GM10248 (cell line): ENCODE measurements around the gene DENND1B.

Experiments
- CTCF ChIA-PET: fragments of 300-600 bp; sonication (Branson Sonifier 250); formaldehyde crosslinking; extraction: SDS; loops from one replicate; lab custom pipeline; 2021; ENCODE audit warnings: antibody characterized with exemption; lab: Yijun Ruan, JAX
- POLR2A ChIA-PET: fragments of 350-650 bp; sonication (Branson Sonifier 250); formaldehyde crosslinking; extraction: SDS; loops from one replicate; lab custom pipeline; 2020; ENCODE audit warnings: antibody characterized with exemption; lab: Yijun Ruan, JAX
- DNase-seq: peaks from one replicate; pipeline ENCODE4 v3.0.0; 2012; ENCODE audit errors: extremely low spot score
- CTCF ChIP-seq: IDR thresholded peaks from 2 replicates; pipeline ENCODE4 v1.5.1; 2012; ENCODE audit warnings: mild to moderate bottlenecking, low read depth; ENCODE audit errors: extremely low read depth, missing control alignments, control extremely low read depth

The DENND1B gene

GRCh38 chr1:197567442-197567841 is 207.8 kb downstream of the DENND1B start:
- POLR2A ChIA-PET, result no interaction called here
- CTCF ChIA-PET, result interaction anchor here (1.0 kb wide), 1 partner anchor 10 kb away, joined by 5 read pairs; no protein-coding TSS in a partner anchor
- DNase-seq, result no peak
- no peak for TF ChIP-seq CTCF

DNA sequence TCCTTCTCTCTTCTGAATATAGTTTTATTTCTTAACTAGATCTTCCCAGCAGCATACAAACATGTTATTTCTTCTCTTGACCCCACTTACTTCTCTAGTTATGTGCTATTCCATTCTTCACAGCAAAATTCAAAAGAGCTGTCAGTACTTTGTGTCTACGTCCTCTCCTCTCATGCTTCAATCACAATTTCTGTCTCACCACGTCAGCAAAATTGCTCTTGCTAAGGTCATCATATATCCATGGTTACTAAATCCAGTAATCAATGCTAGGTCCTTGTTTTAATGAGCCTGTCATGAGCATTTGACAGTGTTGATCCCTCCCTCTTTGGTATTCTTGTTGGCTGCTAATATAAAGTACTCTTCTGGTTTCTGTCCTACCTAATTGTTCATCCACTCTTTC is 214.2 kb downstream of the DENND1B start:
- no peak for TF ChIP-seq CTCF
- POLR2A ChIA-PET, result no interaction called here
- no peak for DNase-seq
- CTCF ChIA-PET, result no interaction called here

- DNase-seq, result no peak
- ChIA-PET POLR2A (no interaction called here), CTCF (no interaction called here)
- no peak for TF ChIP-seq CTCF
These were observed 215.6 kb downstream of the DENND1B start for GRCh38 chr1:197559655-197560054.

DNA sequence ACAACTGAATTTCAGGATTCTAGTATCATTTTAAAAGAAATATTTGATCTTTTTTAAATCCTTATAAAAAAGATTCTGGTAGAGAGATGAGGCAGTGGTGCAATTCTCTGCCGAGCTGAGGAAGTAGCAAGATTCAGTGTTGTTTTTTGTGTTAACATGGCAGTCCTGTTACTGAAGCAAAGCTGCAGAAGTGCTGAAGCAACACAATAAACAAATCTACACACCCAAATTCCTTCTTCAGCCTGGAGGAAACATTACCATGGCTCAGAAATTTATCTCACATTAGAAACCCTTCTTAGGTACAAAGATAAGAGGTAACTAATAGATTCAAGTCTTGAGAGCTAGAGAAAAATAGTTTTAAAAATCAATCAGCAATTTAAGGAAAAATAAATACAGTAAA is 216.0 kb downstream of the DENND1B start:
- ChIA-PET POLR2A (no interaction called here), CTCF (no interaction called here)
- no peak for DNase-seq
- TF ChIP-seq CTCF, result no peak

- no peak for DNase-seq
- no peak for TF ChIP-seq CTCF
- CTCF ChIA-PET, result interaction anchor here (1.0 kb wide), 1 partner anchor 11 kb away, joined by 3 read pairs; no protein-coding TSS in a partner anchor
- POLR2A ChIA-PET, result no interaction called here
These were observed 218.0 kb downstream of the DENND1B start for GRCh38 chr1:197557302-197557701.

GRCh38 chr1:197553281-197553680 is 222.0 kb downstream of the DENND1B start:
- no peak for DNase-seq
- no peak for TF ChIP-seq CTCF
- ChIA-PET POLR2A (no interaction called here), CTCF (no interaction called here)
